Activated CD4-positive, CD25-positive, alpha-beta regulatory T cell treated with anti-CD3 and anti-CD28 coated beads, Interleukin-2, amount 50 U/mL, for 72 hours (primary cell): ENCODE data around the gene GAB1.

ENCODE experiments used
- DNase-seq: peaks from one replicate; pipeline ENCODE4 v3.0.0; 2021

The GAB1 gene

GRCh38 chr4:143424276-143424675 is 87.6 kb downstream of the GAB1 start:
- DNase-seq = no peak

GRCh38 chr4:143431526-143432257 is 95.0 kb downstream of the GAB1 start:
- DNase-seq = no peak

GRCh38 chr4:143432258-143432591 is 95.5 kb downstream of the GAB1 start:
- no peak for DNase-seq

- DNase-seq = no peak
These were observed 96.6 kb downstream of the GAB1 start for GRCh38 chr4:143433231-143433630.

GRCh38 chr4:143435955-143436354 is 99.3 kb downstream of the GAB1 start:
- no peak for DNase-seq

GRCh38 chr4:143437476-143437875 is 100.8 kb downstream of the GAB1 start:
- no peak for DNase-seq

- DNase-seq = no peak
These were observed 101.3 kb downstream of the GAB1 start for GRCh38 chr4:143437937-143438336.

GRCh38 chr4:143438710-143439109 is 102.0 kb downstream of the GAB1 start:
- DNase-seq = no peak

- no peak for DNase-seq
These were observed 104.4 kb downstream of the GAB1 start for GRCh38 chr4:143441109-143441508.

- DNase-seq = no peak
These were observed 105.0 kb downstream of the GAB1 start for GRCh38 chr4:143441678-143442077.

- no peak for DNase-seq
These were observed 107.1 kb downstream of the GAB1 start for GRCh38 chr4:143443728-143444127.

GRCh38 chr4:143451186-143451585 is 114.5 kb downstream of the GAB1 start:
- DNase-seq = no peak

GRCh38 chr4:143455211-143455610 is 118.5 kb downstream of the GAB1 start:
- DNase-seq = no peak

- DNase-seq = no peak
These were observed 122.3 kb downstream of the GAB1 start for GRCh38 chr4:143458966-143459365.

- DNase-seq = no peak
These were observed 136.9 kb downstream of the GAB1 start for GRCh38 chr4:143473334-143474126.

- DNase-seq = no peak
These were observed 140.8 kb downstream of the GAB1 start for GRCh38 chr4:143477487-143477886.

- DNase-seq = no peak
These were observed 144.7 kb downstream of the GAB1 start for GRCh38 chr4:143481361-143481760.

GRCh38 chr4:143482840-143483239 is 146.2 kb downstream of the GAB1 start:
- no peak for DNase-seq

GRCh38 chr4:143486314-143486713 is 149.6 kb downstream of the GAB1 start:
- DNase-seq = no peak

- DNase-seq = no peak
These were observed 152.0 kb downstream of the GAB1 start for GRCh38 chr4:143488687-143489086.

GRCh38 chr4:143489106-143489505 is 152.4 kb downstream of the GAB1 start:
- DNase-seq = no peak

GRCh38 chr4:143498021-143498420 is 161.3 kb downstream of the GAB1 start:
- DNase-seq = no peak

- DNase-seq = no peak
These were observed 165.6 kb downstream of the GAB1 start for GRCh38 chr4:143502231-143502630.

GRCh38 chr4:143506031-143506430 is 169.4 kb downstream of the GAB1 start:
- no peak for DNase-seq

GRCh38 chr4:143511906-143512305 is 175.2 kb downstream of the GAB1 start:
- DNase-seq = no peak
